ENCODE results near the gene CLUH. TPM values are rescaled to one million over a fixed set of nuclear protein-coding genes. Genes with fewer than 3 reads are reported as not detected.
A peak's percentile ranks its signal among the peaks of the same experiment; 100 is the strongest.

CLUH gene
- total and polyA plus RNA-seq, 10 donors, result 14.3 to 82.6 (median 49.4) TPM

DNA sequence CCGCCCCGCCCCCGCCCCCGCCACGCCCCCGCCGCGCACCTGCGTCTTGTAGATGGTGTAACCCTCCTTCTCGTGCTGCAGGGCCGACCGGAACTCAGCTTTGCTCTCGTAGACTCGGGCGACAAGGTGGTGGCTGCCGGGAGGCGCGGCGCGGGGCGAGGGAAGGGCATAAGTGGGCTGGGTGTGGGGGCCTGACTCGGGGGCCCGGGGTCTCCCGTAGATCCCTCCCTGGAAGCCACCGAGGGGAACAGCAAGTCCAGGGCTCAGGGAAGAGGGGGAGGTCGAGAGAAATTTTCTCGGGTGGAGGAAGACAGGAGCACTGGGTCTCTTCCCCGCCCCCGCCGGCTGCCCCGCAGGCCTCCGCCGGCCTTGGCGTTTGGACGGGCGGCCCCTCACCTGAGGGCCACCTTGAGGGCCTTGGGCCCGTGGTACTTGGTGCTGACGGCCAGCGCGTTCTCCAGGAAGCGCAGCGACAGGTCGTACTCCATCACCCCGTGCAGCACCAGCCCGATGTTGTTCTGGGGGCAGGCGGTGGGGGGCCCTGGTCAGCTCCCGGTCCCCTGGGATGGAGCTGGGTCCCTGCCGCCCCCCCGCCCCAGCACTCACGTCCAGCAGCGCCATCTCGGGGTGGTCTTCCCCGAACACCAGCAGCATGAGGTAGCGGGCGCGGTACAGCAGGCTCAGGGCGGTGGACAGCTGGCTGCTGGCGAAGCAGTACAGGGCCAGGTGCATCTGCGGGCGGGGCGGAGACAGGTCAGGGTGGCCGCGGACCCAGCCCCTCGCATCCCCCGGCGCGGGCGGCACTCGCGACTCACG is 19.4 kb downstream of the CLUH start:
- Histone ChIP-seq H3K27ac (no peak overlapping the region), H3K36me3 (peaks cover 0 to 86% (median 65%) of the 10 kb centered on the region in 6 donors), H3K27me3 (replicated peaks in 1 of 7) (no peaks in the 10 kb centered on the region), H3K4me3 (no peak overlapping the region), H3K9me3 (no peaks in the 10 kb centered on the region), H3K4me1 (peaks cover 0 to 23% (median 16%) of the 10 kb centered on the region in 6 donors)
- intact Hi-C loops (cut with DNase I; ENCODE audit: low total_unique reads), result no loop called here
- WGBS, 5 donors, result 90 to 94% (median 92%) methylated on average over 39 to 71 of the region's 71 CpGs
- no peak for TF ChIP-seq POLR2A (IDR thresholded peaks at IDR 0.05)
- TF ChIP-seq POLR2AphosphoS5 (IDR thresholded peaks at IDR 0.05), result peak in 2 of 3 donors; percentile 6 to 21
- DNase-seq, result peak; percentile 65

- DNase-seq, result peak; percentile 61
These were observed 20.3 kb downstream of the CLUH start for GRCh38 chr17:2691069-2691871.

DNA sequence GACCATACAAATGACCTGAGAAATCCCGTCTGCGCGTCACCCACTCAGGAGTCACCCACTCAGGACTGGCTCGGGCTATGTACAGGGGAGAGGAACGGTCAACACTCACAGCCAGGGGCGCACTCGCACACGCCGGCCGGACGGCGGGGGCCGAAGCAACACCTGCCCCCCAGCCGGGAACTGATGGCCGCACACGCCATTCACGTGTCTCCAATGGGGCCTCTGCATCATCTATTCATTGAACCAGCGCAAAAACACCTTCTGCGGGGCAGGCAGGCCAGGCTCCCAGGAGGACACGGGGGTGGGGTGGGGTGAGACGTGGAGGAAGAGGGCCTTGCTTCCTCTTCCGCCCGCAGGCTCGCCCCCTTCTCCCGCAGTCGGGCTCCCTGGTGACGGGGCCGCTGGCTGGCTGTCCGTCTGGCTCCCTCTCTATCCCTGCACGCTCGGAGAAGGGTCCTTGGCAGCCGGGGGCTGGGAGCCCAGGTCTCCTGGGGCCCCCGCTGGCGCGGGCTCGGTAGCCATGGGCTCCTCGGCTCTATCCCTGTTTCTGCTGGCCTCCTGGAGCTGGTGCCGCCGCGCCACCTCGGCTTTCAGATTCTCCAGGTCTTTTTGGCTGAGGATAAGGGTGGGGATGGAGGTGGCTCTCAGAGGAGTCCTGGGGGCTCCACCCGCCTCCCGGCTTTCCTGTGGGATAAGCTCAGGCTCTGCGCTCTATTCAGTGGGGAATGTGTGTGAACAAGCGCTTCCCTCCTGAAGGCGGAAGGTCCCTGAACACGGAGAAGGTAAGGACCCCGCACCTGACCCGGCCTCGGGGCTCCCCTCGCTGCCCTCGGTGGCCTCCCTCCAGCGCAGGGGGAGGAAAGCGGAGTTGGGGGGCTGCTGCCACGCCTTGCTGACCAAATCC is 21.1 kb downstream of the CLUH start:
- Histone ChIP-seq H3K4me1 (peaks cover 0 to 23% (median 16%) of the 10 kb centered on the region in 6 donors), H3K27ac (peak overlapping the region in 1 of 8 donors; percentile 59), H3K4me3 (peak overlapping the region in 1 of 8 donors; percentile 47), H3K27me3 (replicated peaks in 1 of 7) (no peaks in the 10 kb centered on the region), H3K36me3 (peaks cover 0 to 75% (median 49%) of the 10 kb centered on the region in 6 donors), H3K9me3 (no peaks in the 10 kb centered on the region)
- WGBS, 5 donors, result 83 to 95% (median 86%) methylated on average over 4 to 55 of the region's 55 CpGs
- intact Hi-C loops (cut with DNase I; ENCODE audit: low total_unique reads), result no loop called here
- DNase-seq, result peak; percentile 71
- TF ChIP-seq POLR2AphosphoS5 (IDR thresholded peaks at IDR 0.05) (peak; percentile 21 to 58 (median 29)), POLR2A (IDR thresholded peaks at IDR 0.05) (no peak)

More at GRCh38 chr17:2691069-2691871, 20.3 kb downstream of the CLUH start:
- WGBS, 5 donors, result 94 to 98% (median 96%) methylated on average over 61 to 62 of the region's 62 CpGs
- Histone ChIP-seq H3K36me3 (peaks cover 0 to 77% (median 57%) of the 10 kb centered on the region in 6 donors), H3K9me3 (no peaks in the 10 kb centered on the region), H3K4me1 (peaks cover 0 to 23% (median 16%) of the 10 kb centered on the region in 6 donors), H3K27me3 (replicated peaks in 1 of 7) (no peaks in the 10 kb centered on the region), H3K4me3 (no peak overlapping the region), H3K27ac (no peak overlapping the region)
- TF ChIP-seq POLR2A (IDR thresholded peaks at IDR 0.05) (no peak), CTCF (IDR thresholded peaks at IDR 0.05 in 8 of 11, conservative IDR thresholded peaks at IDR 0.05 in 3 of 11) (no peak), POLR2AphosphoS5 (IDR thresholded peaks at IDR 0.05) (no peak)
- intact Hi-C loops (cut with DNase I; ENCODE audit: low total_unique reads), result no loop called here

DNA sequence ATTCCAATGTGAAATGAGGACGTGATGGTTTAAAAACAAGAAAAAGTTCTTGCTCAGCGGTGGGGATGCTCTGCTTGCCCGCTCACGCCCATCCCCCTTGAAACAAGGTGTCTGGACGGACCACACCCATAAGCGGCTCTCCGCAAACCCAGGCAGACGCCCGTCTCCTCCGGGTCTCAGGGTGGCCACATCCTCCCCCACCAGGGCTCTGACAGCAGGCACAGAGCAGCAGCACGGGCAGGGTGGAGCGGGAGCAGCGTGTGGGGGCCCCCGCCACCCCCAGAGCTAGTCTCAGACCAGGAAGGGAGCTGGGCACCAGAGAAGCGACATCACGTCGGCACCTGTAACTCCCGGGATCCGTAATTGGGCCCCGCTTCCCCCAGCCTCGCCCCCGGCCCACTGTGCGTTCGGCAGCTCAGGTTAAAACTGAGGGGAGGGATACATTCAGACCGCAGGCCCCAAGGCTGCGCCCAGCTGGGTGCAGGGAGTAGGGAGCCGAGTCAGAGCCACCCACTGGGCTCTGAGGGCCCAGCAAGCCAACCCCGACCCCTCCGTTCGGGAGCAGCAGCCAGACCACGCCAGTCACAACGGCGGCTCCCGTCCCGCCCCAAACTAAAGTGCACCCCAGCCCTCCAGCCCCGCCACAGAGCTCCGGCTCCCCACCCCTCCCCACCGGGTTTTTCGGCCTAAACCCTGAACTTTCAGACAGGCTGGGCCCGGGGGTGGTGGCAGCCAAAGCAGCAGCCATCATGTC is 22.0 kb downstream of the CLUH start:
- Histone ChIP-seq H3K4me1 (peaks cover 0 to 23% (median 16%) of the 10 kb centered on the region in 6 donors), H3K27me3 (replicated peaks in 1 of 7) (no peaks in the 10 kb centered on the region), H3K36me3 (peaks cover 0 to 75% (median 42%) of the 10 kb centered on the region in 6 donors), H3K27ac (peak overlapping the region in 1 of 8 donors; percentile 59), H3K9me3 (no peaks in the 10 kb centered on the region), H3K4me3 (peak overlapping the region in 1 of 8 donors; percentile 47)
- peak; percentile 77 for DNase-seq
- no peak for TF ChIP-seq CTCF (IDR thresholded peaks at IDR 0.05 in 8 of 11, conservative IDR thresholded peaks at IDR 0.05 in 3 of 11)
- peak; percentile 43 to 68 (median 47) for TF ChIP-seq POLR2AphosphoS5 (IDR thresholded peaks at IDR 0.05)
- WGBS, 5 donors, result 72 to 85% (median 80%) methylated on average over 33 to 40 of the region's 40 CpGs
- intact Hi-C loops (cut with DNase I; ENCODE audit: low total_unique reads), result no loop called here
